Activated CD8-positive, alpha-beta memory T cell treated with anti-CD3 and anti-CD28 coated beads for 24 hours (primary cell): ENCODE results near the gene ACSS3.

Experiments
- DNase-seq: peaks from one replicate; pipeline ENCODE4 v3.0.0-alpha.2; 2020

Gene ACSS3

DNA sequence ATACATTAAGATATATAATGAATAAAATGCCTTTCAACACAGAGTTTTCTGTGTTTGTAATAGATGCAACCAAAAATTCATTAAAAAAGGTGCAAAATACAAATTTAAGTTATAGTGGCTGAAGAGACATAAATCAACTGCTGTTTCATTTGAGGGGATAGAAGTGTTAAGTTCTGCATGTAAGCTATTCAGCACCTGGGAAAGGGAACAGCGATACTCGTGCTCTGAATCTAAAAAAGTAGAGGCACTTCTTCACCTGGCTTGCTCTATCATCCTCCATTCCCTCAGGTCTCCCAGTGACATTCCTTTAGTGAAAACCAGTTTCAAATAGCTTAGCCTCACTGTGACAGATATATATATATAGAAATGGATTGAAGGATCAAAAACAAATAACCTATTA lies 222.6 kb downstream of the ACSS3 start:
- DNase-seq: no peak

DNA sequence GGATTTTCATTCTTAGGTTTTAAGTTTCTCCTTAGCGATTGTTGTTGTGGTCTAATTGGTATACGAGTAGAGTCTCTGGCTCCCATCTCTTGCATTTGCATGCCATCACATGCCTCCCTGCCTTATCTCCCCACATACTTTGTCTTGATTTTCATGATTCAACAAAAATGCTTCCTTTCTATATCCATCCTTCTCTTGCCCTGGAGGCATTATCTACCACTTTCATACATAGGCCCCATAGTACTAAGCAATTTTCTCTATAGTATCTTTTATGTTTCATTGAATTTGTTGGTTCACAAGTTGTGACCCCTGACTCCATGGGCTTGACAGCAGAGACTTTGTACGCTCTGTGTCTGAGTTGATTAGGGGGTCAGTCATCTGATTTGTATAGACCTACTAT lies 226.1 kb downstream of the ACSS3 start:
- DNase-seq: no peak
